ENCODE measurements around the gene RALBP1. TPM values are rescaled to one million over a fixed set of nuclear protein-coding genes. Genes with fewer than 3 reads are reported as not detected.

The RALBP1 gene
- total RNA-seq, 1 donor from 2014 or later = 42.2 TPM

GRCh38 chr18:9455718-9456511 lies 19.4 kb upstream of the RALBP1 start:
- no peaks in the 10 kb centered on the region for H3K36me3 Mint-ChIP-seq (ENCODE audit: insufficient read depth)
- H3K4me3 Mint-ChIP-seq (ENCODE audit: low read depth) = no peak overlapping the region
- no peaks in the 10 kb centered on the region for H3K4me1 Mint-ChIP-seq (ENCODE audit: low read depth)
- no peaks in the 10 kb centered on the region for H3K27me3 Mint-ChIP-seq
- no peak for DNase-seq (ENCODE audit: low spot score, unreplicated experiment)
- no peak for TF ChIP-seq CTCF (IDR thresholded peaks at IDR 0.05; ENCODE audit: unreplicated experiment)
- no peak overlapping the region for H3K27ac Mint-ChIP-seq
- no peaks in the 10 kb centered on the region for H3K9me3 Mint-ChIP-seq (ENCODE audit: low read depth)

- H3K9me3 Mint-ChIP-seq (ENCODE audit: low read depth) = peaks cover 20% of the 10 kb centered on the region
- H3K27me3 Mint-ChIP-seq = no peaks in the 10 kb centered on the region
- no peaks in the 10 kb centered on the region for H3K4me1 Mint-ChIP-seq (ENCODE audit: low read depth)
- H3K36me3 Mint-ChIP-seq (ENCODE audit: insufficient read depth) = no peaks in the 10 kb centered on the region
- DNase-seq (ENCODE audit: low spot score, unreplicated experiment) = no peak
- no peak overlapping the region for H3K4me3 Mint-ChIP-seq (ENCODE audit: low read depth)
- TF ChIP-seq CTCF (IDR thresholded peaks at IDR 0.05; ENCODE audit: unreplicated experiment) = no peak
- H3K27ac Mint-ChIP-seq = no peak overlapping the region
These were observed 9.2 kb upstream of the RALBP1 start for GRCh38 chr18:9466127-9466526.

GRCh38 chr18:9466846-9467245 lies 8.5 kb upstream of the RALBP1 start:
- no peak for DNase-seq (ENCODE audit: low spot score, unreplicated experiment)
- no peak for TF ChIP-seq CTCF (IDR thresholded peaks at IDR 0.05; ENCODE audit: unreplicated experiment)
- H3K36me3 Mint-ChIP-seq (ENCODE audit: insufficient read depth) = no peaks in the 10 kb centered on the region
- H3K27me3 Mint-ChIP-seq = no peaks in the 10 kb centered on the region
- H3K27ac Mint-ChIP-seq = no peak overlapping the region
- H3K4me1 Mint-ChIP-seq (ENCODE audit: low read depth) = no peaks in the 10 kb centered on the region
- H3K4me3 Mint-ChIP-seq (ENCODE audit: low read depth) = no peak overlapping the region
- H3K9me3 Mint-ChIP-seq (ENCODE audit: low read depth) = peaks cover 20% of the 10 kb centered on the region

GRCh38 chr18:9468998-9469397 lies 6.3 kb upstream of the RALBP1 start:
- no peak for DNase-seq (ENCODE audit: low spot score, unreplicated experiment)
- H3K36me3 Mint-ChIP-seq (ENCODE audit: insufficient read depth) = no peaks in the 10 kb centered on the region
- H3K27ac Mint-ChIP-seq = no peak overlapping the region
- peaks cover 20% of the 10 kb centered on the region for H3K9me3 Mint-ChIP-seq (ENCODE audit: low read depth)
- TF ChIP-seq CTCF (IDR thresholded peaks at IDR 0.05; ENCODE audit: unreplicated experiment) = no peak
- H3K27me3 Mint-ChIP-seq = no peaks in the 10 kb centered on the region
- H3K4me3 Mint-ChIP-seq (ENCODE audit: low read depth) = no peak overlapping the region
- peaks cover 1% of the 10 kb centered on the region for H3K4me1 Mint-ChIP-seq (ENCODE audit: low read depth)

- Mint-ChIP-seq H3K4me3 (ENCODE audit: low read depth) (no peak overlapping the region), H3K27ac (no peak overlapping the region), H3K27me3 (no peaks in the 10 kb centered on the region), H3K36me3 (ENCODE audit: insufficient read depth) (no peaks in the 10 kb centered on the region), H3K9me3 (ENCODE audit: low read depth) (peaks cover 20% of the 10 kb centered on the region), H3K4me1 (ENCODE audit: low read depth) (peaks cover 7% of the 10 kb centered on the region)
- no peak for TF ChIP-seq CTCF (IDR thresholded peaks at IDR 0.05; ENCODE audit: unreplicated experiment)
- DNase-seq (ENCODE audit: low spot score, unreplicated experiment) = no peak
These were observed 5.6 kb upstream of the RALBP1 start for GRCh38 chr18:9469685-9470084.

Measured in progenitor cell of endocrine pancreas (in vitro differentiated cells).